Stimulated activated CD8-positive, alpha-beta memory T cell treated with anti-CD3 and anti-CD28 coated beads, Interleukin-12 subunit alpha, Interleukin-12 subunit beta, amount 100 ng/mL, for 4 hours (primary cell): Measurements from ENCODE around the gene MARK1.
"Not testable (repeated sequence)": the region's sequence is repeated elsewhere in the genome, so short reads cannot be mapped to it uniquely, and the experiment has no call there.

Experiments used
- DNase-seq: peaks from one replicate; pipeline ENCODE4 v3.0.0-alpha.2; 2020; ENCODE audit warnings: low read depth

Gene MARK1

DNA sequence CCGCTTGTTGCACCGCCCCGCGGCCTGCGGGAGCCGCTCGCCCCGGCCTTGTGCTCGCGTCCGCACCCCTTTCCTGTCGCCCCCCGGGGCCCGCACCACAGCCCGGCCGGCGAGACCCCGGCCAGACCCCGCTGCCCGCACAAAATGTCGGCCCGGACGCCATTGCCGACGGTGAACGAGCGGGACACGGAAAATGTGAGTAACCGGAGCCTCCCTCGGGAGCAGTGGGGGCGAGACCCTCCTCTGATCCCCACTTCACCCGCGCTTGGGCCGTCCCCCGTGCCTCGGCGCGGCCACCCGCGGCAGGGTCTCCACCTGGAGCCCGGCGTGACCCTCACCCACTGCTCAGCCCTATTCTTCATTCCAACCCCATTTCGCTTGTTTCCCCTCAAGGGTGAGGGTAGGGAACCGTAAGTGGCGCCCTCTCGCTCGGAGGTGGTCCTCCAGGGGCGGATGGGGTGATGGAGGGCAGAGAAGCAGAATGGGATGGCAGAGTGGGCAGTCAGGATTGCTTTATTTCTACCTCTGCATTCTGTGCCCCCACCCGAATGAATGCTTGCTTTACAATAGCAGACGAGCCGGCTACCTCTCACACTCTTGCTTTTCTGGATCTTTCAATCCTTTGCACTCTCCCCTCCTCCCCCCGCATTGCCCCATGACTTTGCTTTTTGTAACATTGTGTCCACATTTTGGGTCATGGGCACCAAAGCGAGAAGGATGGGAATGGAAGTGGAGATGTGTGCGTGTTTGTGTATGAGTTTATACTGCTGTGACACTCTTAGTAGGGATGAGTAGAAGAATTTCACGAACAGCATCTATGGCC lies 954 bp downstream of the MARK1 start:
- no peak for DNase-seq

GRCh38 chr1:220529521-220530020 lies 1.6 kb downstream of the MARK1 start:
- no peak for DNase-seq

DNA sequence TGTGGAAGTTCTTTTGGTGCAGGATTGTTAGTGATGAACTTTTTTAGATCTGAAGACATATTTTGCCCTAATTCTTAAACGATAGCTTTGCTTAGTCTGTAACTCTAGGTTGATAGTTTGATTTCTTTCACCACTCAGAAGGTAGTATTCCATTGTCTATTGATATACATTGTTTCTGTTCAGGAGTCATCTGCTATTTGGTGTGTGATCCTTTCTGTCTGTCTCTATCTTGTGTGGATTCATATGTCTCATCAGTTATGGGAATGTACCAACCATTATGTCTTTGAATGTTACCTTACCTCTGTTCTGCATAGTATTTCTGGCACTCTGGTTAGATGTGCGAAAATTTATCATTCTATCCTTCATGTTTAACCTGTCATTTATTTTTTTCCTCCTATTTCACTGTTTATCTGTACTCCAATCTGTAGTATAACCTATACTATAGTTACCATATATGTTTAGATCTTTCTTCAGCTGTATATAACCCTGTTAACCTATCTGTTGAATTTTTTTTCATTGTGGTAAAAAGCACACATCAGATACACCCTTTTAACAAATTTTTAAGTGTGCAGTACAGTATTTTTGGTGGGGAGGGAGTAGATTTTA lies 5.7 kb downstream of the MARK1 start:
- no peak for DNase-seq

DNA sequence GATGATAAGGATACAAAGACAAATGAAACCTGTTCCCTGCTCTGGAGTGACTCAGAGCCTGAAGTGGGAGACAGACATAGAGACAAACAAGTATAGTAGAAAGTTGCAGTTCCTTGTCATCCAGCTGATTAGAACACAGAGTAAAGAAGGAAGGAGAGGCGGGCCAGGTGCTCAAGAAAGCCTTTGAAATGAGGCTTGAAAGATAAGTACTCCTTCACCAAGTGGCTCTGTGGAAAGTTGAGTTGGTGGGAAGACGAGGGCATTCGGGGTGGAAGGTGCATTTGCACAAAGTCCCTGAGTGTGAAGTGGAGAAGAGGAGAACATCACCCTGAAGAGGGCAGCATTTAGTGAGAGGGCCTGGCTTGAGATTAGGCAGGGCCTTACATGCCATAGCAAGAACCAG lies 17.0 kb downstream of the MARK1 start:
- no peak for DNase-seq

- DNase-seq, result no peak
Observed at GRCh38 chr1:220550811-220551399, 23.0 kb downstream of the MARK1 start.

GRCh38 chr1:220551718-220552117 lies 23.8 kb downstream of the MARK1 start:
- no peak for DNase-seq

DNA sequence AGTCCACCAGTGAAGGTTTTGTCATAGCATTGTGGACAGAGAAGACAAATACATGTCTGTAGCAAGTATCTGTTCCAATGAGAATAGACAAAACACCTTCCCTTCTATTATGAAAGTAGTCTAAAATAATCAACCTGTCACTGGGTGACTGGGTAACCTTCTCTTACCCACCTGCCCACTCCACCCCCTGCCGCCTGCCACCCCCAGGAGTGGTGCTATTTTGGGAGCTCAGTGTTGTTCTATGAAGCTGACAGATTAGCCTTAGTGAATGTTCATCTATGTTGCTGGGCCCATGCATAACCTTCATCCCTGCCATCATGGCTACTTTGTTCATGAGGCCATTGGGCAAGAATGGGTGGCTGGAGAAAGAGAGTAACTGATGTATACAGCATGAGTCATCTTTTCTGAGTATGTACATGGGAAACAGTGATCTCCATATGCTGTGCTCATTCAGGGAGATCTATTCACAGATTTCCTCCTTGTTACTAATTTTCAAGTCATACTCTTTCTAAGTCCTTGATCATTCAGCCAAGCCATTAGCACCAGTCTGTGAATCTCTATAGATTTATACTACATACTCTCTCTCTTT lies 24.8 kb downstream of the MARK1 start:
- no peak for DNase-seq

DNA sequence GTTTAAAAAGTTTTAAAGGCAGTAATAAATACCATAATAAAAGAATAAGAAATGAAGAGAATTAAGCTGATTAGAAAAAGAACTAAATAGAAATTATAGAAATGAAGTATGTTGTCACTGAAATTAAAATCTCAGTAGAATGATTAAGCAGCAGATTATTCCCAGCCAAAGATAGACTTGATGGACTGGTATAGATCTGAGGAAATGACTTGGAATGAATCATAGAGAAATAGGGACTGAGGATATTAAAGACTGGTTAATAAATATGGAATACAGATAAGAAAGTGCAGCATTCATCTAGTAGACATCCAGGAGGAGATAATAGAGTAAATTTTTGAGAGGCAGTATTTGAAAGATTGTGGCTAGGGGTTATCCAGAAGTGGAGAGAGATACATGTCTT lies 28.7 kb downstream of the MARK1 start:
- no peak for DNase-seq

- no peak for DNase-seq
Observed at GRCh38 chr1:220563564-220563963, 35.6 kb downstream of the MARK1 start.

DNA sequence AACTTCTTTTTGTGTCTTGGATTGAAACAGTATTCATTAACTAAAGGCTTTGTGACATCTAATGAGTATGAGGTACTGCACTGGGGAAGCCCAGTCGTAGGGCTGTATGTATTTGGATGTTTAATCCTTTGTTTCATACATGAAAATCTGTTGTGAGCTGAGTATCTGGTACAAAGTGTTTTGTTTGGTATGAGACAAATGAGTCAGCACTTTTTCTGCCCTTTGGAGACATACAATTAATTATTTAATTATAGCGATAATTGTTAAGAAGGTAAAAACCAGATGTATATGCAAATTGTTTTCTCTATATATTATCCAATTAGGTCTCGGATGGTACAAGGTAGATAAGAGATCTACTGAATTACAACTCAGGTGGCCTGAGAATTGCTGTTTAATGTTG lies 36.3 kb downstream of the MARK1 start:
- no peak for DNase-seq

- no peak for DNase-seq
Observed at GRCh38 chr1:220565670-220566069, 37.7 kb downstream of the MARK1 start.

- DNase-seq, result no peak
Observed at GRCh38 chr1:220566869-220567268, 38.9 kb downstream of the MARK1 start.

- no peak for DNase-seq
Observed at GRCh38 chr1:220572416-220572815, 44.5 kb downstream of the MARK1 start.

- no peak for DNase-seq
Observed at GRCh38 chr1:220573836-220574235, 45.9 kb downstream of the MARK1 start.

DNA sequence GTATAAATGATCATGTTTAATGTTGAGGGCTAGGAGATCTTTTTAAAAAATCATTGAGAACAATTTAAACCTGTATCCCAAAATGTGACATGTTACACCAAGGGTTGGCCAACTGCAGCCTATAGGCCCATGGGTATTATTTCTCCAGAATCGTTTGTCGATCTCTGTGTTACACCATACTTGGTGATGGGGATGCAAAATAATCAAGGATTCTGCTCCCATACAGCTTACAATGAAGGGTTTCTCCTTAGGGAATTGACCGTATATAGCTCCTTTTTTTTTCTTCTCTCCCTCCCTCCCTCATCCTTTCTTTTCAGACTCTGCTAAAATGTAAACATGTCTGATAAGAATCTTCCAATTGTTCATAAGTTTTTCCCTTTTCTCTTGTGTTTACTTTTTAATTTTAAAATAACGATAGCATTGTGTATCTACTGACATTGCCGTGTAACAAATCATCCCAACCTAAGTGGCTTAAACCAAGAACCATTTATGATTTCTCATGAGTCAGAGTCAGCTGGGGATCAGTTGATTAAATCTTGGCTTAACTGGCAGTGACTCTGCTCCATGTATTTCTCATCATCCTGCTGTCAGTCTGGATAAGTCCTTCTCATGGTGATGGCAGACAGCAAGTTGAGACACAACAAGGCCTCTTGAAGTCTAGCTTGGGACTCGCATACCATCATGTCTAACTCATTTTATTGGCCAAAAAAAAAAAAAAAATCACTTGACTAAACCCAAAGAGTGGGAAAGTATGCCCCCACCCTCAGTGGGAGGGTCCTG lies 48.0 kb downstream of the MARK1 start:
- no peak for DNase-seq

- DNase-seq, result no peak
Observed at GRCh38 chr1:220577926-220578325, 50.0 kb downstream of the MARK1 start.

DNA sequence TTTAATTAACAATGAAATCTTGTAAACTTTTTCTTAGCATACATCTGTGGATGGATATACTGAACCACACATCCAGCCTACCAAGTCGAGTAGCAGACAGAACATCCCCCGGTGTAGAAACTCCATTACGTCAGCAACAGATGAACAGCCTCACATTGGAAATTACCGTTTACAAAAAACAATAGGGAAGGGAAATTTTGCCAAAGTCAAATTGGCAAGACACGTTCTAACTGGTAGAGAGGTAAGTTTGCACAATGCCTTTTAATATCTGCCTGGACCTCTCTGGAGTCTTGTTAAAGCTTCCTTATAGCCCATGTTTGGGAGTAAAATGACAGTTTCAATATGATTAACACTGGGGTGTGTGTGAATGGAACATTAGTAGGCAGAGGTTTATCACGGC lies 51.4 kb downstream of the MARK1 start:
- no peak for DNase-seq

GRCh38 chr1:220592714-220593113 lies 64.8 kb downstream of the MARK1 start:
- DNase-seq, result no peak

- no peak for DNase-seq
Observed at GRCh38 chr1:220594356-220594755, 66.4 kb downstream of the MARK1 start.

- no peak for DNase-seq
Observed at GRCh38 chr1:220595179-220595578, 67.2 kb downstream of the MARK1 start.

DNA sequence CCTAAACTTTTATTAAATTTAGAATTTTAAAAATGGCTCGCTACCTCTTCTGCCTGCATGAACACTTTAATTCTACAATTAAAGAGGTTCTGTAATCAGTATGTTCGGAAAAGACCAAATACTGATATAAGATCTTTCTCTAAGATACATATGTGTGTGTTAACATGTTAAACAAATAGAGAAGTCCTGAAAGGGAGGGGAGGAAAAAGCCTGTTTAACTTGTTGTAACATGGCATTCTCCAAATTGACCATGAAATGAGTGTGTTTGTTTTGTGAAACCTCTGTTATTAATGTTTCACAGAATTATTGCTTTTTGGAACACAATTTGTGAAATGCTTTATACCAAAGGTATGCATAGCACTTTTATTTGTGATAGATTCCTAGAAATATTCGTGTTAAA lies 77.0 kb downstream of the MARK1 start:
- no peak for DNase-seq

- not testable (repeated sequence) for DNase-seq
Observed at GRCh38 chr1:220605651-220606050, 77.7 kb downstream of the MARK1 start.
